Keratinocyte (primary cell): Measurements from ENCODE around the gene ZNF778.

Experiments used
- EZH2 ChIP-seq: IDR thresholded peaks from one replicate; pipeline ENCODE4 v1.6.1; 2012; ENCODE audit warnings: inconsistent platforms, mild to moderate bottlenecking, low read length, moderate library complexity
- TF ChIP-seq, protein P1 (sequence below), 3 experiments: IDR thresholded peaks in 1 of 3; conservative IDR thresholded peaks in 1 of 3; optimal IDR thresholded peaks in 1 of 3; 2 replicates in 2 of 3; 3 replicates in 1 of 3; pipeline versions ENCODE3 to v1.5.1; 2011; ENCODE audit warnings: low read length in 3 of 3, mild to moderate bottlenecking in 3 of 3, moderate library complexity in 2 of 3, control low read depth in 1 of 3, inconsistent platforms in 1 of 3; ENCODE audit not compliant: insufficient read depth in 2 of 3; ENCODE audit errors: extremely low read depth in 1 of 3

DNA sequence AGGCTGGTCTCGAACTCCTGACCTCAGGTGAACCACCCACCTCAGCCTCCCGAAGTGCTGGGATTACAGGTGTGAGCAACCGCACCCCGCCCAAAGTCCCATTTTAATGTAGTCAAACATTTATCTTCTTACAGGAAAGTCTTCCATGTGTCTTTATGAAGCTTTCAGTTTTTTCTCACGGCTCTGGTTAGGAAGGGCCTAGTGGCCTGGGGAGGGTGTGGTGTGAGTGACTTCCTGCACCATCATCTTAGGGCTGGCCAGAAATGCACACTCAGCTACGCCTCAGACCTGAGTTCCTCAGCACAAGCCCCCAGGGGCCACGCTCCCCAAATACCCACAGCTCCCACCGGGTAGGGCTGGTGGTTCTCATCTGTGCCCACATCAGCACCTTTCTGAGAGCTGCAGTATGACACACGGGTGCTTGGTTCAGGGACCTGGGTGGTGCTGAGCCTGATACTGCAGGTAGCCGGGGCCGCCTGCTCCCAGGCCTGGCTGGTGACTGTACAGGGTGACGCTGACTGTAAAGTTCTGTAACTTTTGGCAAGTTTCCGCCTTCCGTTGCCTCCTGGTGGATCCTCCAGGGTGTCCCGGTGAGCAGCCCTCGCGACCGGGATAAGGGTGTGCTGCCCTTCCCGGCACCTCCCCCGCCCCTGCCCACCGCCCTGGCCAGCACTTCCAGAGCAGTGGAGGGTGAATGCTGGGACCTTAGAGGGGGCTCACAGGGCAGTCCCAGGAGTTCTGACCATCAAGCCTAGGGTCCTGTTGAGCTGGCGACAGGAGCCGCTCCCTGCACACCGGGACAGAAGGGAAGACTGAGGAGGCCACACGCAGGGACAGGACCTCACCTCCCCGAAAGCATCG is 52.5 kb downstream of the ZNF778 start:
- TF ChIP-seq, protein P1, sequence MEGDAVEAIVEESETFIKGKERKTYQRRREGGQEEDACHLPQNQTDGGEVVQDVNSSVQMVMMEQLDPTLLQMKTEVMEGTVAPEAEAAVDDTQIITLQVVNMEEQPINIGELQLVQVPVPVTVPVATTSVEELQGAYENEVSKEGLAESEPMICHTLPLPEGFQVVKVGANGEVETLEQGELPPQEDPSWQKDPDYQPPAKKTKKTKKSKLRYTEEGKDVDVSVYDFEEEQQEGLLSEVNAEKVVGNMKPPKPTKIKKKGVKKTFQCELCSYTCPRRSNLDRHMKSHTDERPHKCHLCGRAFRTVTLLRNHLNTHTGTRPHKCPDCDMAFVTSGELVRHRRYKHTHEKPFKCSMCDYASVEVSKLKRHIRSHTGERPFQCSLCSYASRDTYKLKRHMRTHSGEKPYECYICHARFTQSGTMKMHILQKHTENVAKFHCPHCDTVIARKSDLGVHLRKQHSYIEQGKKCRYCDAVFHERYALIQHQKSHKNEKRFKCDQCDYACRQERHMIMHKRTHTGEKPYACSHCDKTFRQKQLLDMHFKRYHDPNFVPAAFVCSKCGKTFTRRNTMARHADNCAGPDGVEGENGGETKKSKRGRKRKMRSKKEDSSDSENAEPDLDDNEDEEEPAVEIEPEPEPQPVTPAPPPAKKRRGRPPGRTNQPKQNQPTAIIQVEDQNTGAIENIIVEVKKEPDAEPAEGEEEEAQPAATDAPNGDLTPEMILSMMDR (optimal IDR thresholded peaks at IDR 0.05 in 1 of 3, IDR thresholded peaks at IDR 0.05 in 1 of 3, conservative IDR thresholded peaks at IDR 0.05 in 1 of 3; ENCODE audit: extremely low read depth in 1 of 3, insufficient read depth in 2 of 3, low read length in 3 of 3), result no peak
- no peak for TF ChIP-seq EZH2
